Astrocyte (in vitro differentiated cells and primary cell): ENCODE results near the gene WIPF3. TPM values are rescaled to one million over a fixed set of nuclear protein-coding genes. Genes with fewer than 3 reads are reported as not detected.

ENCODE experiments used
- DNase-seq: peaks from one replicate; pipeline ENCODE4 v3.0.0-alpha.2; 2010; ENCODE audit warnings: low read depth
- FAIRE-seq: peaks from 2 replicates; lab custom pipeline; 2011; peaks lifted over from hg19 to GRCh38; lab: Jason Lieb, UNC
- H2AFZ ChIP-seq: 2 replicates; pipeline ENCODE4 v1.6.0; 2012; ENCODE audit warnings: low read depth, low read length, inconsistent platforms
- H3K27ac ChIP-seq: 2 replicates; pipeline ENCODE4 v1.5.1; 2011; ENCODE audit warnings: low read depth, low read length, inconsistent platforms
- H3K27me3 ChIP-seq: 2 replicates; pipeline ENCODE4 v1.6.0; 2011; ENCODE audit warnings: low read length, inconsistent platforms; ENCODE audit not compliant: insufficient read depth
- H3K36me3 ChIP-seq: 2 replicates; pipeline ENCODE4 v1.5.1; 2011; ENCODE audit warnings: low read length, inconsistent platforms; ENCODE audit not compliant: insufficient read depth
- H3K4me1 ChIP-seq: 2 replicates; pipeline ENCODE4 v1.5.1; 2011; ENCODE audit warnings: low read length, inconsistent platforms; ENCODE audit not compliant: insufficient read depth
- H3K4me2 ChIP-seq: 2 replicates; pipeline ENCODE4 v1.6.0; 2012; ENCODE audit warnings: low read length, inconsistent platforms
- H3K4me3 ChIP-seq: 2 replicates; pipeline ENCODE4 v1.5.1; 2011; ENCODE audit warnings: low read depth, mild to moderate bottlenecking, low read length, inconsistent platforms; ENCODE audit not compliant: insufficient read depth
- H3K79me2 ChIP-seq: 2 replicates; pipeline ENCODE4 v1.6.0; 2012; ENCODE audit warnings: mild to moderate bottlenecking, low read length, inconsistent platforms; ENCODE audit not compliant: insufficient read depth
- H3K9ac ChIP-seq: 2 replicates; pipeline ENCODE4 v1.6.0; 2012; ENCODE audit warnings: mild to moderate bottlenecking, low read length, inconsistent platforms
- H3K9me3 ChIP-seq: 2 replicates; pipeline ENCODE4 v1.5.1; 2012; ENCODE audit warnings: low read depth, mild to moderate bottlenecking, low read length, inconsistent platforms; ENCODE audit not compliant: insufficient read depth
- H4K20me1 ChIP-seq: 2 replicates; pipeline ENCODE4 v1.6.0; 2012; ENCODE audit warnings: low read length, inconsistent platforms; ENCODE audit not compliant: insufficient read depth
- H3K27ac Mint-ChIP-seq: one replicate; pipeline ENCODE4 v1.8.0; 2021; ENCODE audit warnings: mild to moderate bottlenecking, mixed read lengths; ENCODE audit not compliant: unreplicated experiment
- H3K27me3 Mint-ChIP-seq: one replicate; pipeline ENCODE4 v1.8.0; 2021; ENCODE audit warnings: low read depth, mixed read lengths; ENCODE audit not compliant: unreplicated experiment
- H3K36me3 Mint-ChIP-seq: one replicate; pipeline ENCODE4 v1.8.0; 2021; ENCODE audit warnings: low read depth, mixed read lengths; ENCODE audit not compliant: unreplicated experiment
- H3K4me1 Mint-ChIP-seq: one replicate; pipeline ENCODE4 v1.8.0; 2021; ENCODE audit warnings: low read depth, mixed read lengths; ENCODE audit not compliant: unreplicated experiment
- H3K4me3 Mint-ChIP-seq: one replicate; pipeline ENCODE4 v1.8.0; 2021; ENCODE audit warnings: mild to moderate bottlenecking, moderate library complexity, mixed read lengths; ENCODE audit not compliant: unreplicated experiment
- H3K9me3 Mint-ChIP-seq: one replicate; pipeline ENCODE4 v1.8.0; 2021; ENCODE audit warnings: mild to moderate bottlenecking, mixed read lengths; ENCODE audit not compliant: unreplicated experiment
- EZH2 ChIP-seq: IDR thresholded peaks from 2 replicates; pipeline ENCODE4 v1.6.1; 2012; ENCODE audit warnings: mild to moderate bottlenecking, low read length, inconsistent platforms; ENCODE audit not compliant: insufficient read depth
- total RNA-seq: library from RNA; stranded (reverse); gene quantifications from 2 replicates; pipeline ENCODE4 v1.2.1, GENCODE V29; 2021
- TF ChIP-seq, protein P1 (sequence below): IDR thresholded peaks from 2 replicates; pipeline ENCODE4 v1.5.1; 2011; ENCODE audit warnings: low read depth, mild to moderate bottlenecking, inconsistent platforms, low read length, moderate library complexity; ENCODE audit not compliant: insufficient read depth

The WIPF3 gene
- total RNA-seq, 1 donor from 2014 or later: 1.0 TPM

DNA sequence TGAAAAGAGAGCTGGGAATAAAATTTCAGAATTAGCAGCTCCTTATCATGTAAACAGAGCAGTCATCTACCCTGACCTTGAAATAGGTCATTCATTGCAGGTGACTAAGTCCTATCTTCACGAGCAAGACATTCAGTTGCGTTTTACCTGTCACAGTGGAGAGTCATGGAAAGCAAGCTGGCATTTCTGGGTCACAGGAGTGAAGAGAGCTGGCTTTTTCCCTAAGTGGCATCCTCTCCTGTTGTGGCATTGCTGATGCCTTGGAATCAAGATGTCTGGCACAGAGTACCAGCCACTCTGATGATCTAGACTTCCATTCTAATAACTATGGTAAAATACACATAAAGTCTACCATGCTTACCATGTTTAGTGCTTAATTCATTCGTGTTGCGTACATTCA, 112.5 kb downstream of the WIPF3 start:
- Histone ChIP-seq H3K79me2 (peaks cover 3% of the 10 kb centered on the region), H3K27me3 (no peaks in the 10 kb centered on the region), H3K4me2 (no peak overlapping the region), H3K9ac (no peak overlapping the region), H3K4me3 (no peak overlapping the region), H3K27ac (no peak overlapping the region), H4K20me1 (peaks cover 18% of the 10 kb centered on the region), H3K4me1 (no peaks in the 10 kb centered on the region), H3K9me3 (no peaks in the 10 kb centered on the region), H2AFZ (no peak overlapping the region), H3K36me3 (peaks cover 25% of the 10 kb centered on the region)
- FAIRE-seq (no peak), DNase-seq (no peak)
- Mint-ChIP-seq H3K4me3 (no peak overlapping the region), H3K27ac (no peak overlapping the region), H3K9me3 (no peaks in the 10 kb centered on the region), H3K27me3 (no peaks in the 10 kb centered on the region), H3K36me3 (peaks cover 10% of the 10 kb centered on the region), H3K4me1 (peaks cover 9% of the 10 kb centered on the region)
- no peak for TF ChIP-seq EZH2
- TF ChIP-seq, protein P1, sequence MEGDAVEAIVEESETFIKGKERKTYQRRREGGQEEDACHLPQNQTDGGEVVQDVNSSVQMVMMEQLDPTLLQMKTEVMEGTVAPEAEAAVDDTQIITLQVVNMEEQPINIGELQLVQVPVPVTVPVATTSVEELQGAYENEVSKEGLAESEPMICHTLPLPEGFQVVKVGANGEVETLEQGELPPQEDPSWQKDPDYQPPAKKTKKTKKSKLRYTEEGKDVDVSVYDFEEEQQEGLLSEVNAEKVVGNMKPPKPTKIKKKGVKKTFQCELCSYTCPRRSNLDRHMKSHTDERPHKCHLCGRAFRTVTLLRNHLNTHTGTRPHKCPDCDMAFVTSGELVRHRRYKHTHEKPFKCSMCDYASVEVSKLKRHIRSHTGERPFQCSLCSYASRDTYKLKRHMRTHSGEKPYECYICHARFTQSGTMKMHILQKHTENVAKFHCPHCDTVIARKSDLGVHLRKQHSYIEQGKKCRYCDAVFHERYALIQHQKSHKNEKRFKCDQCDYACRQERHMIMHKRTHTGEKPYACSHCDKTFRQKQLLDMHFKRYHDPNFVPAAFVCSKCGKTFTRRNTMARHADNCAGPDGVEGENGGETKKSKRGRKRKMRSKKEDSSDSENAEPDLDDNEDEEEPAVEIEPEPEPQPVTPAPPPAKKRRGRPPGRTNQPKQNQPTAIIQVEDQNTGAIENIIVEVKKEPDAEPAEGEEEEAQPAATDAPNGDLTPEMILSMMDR: no peak

DNA sequence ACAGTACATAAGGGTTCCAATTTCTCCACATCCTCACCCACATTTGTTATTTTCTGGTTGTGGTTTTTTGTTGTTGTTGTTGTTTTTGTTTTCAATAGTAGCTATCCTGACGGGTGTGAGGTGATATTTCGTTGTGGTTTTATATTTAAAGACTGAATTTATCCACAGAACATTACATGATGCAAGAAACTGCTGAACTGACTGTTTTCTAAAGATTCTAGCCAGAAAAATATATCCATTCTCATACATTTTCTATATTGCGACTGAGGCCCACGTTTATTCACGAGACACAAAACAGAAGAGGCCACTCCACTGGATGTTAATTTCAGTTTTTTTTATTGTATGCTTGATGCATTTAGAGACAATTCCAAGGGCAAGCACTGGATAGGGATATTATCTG, 113.5 kb downstream of the WIPF3 start:
- no peak overlapping the region for H2AFZ ChIP-seq
- Mint-ChIP-seq H3K27ac (no peak overlapping the region), H3K4me1 (peaks cover 18% of the 10 kb centered on the region), H3K27me3 (no peaks in the 10 kb centered on the region), H3K9me3 (peaks cover 2% of the 10 kb centered on the region), H3K4me3 (no peak overlapping the region), H3K36me3 (peaks cover 16% of the 10 kb centered on the region)
- FAIRE-seq (no peak), DNase-seq (no peak)
- no peaks in the 10 kb centered on the region for H3K4me1 ChIP-seq
- no peak overlapping the region for H3K4me2 ChIP-seq
- H4K20me1 ChIP-seq: peaks cover 23% of the 10 kb centered on the region
- H3K79me2 ChIP-seq: peaks cover 3% of the 10 kb centered on the region
- no peak overlapping the region for H3K4me3 ChIP-seq
- peaks cover 25% of the 10 kb centered on the region for H3K36me3 ChIP-seq
- H3K27ac ChIP-seq: no peak overlapping the region
- H3K9me3 ChIP-seq: no peaks in the 10 kb centered on the region
- H3K27me3 ChIP-seq: no peaks in the 10 kb centered on the region
- no peak for TF ChIP-seq EZH2
- TF ChIP-seq, protein P1: no peak
- no peak overlapping the region for H3K9ac ChIP-seq

DNA sequence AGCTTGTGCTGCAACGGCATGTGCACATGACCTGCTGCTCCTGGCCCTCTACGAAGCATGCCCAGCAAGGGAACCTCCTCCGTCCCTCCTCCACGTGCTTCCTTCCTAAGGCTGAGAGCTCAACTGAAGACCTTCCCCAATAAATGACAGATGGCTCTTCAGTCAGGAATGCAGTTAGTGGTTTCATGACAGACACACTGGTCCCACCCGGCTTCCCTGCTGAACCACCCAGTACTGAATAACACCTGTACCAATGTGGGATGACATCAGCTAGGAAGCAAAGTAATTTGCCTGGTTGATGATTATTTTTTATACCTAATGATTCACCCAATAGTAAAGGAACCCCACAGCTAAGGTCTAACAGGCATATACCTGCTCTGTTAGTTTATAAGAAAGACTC, 114.2 kb downstream of the WIPF3 start:
- Histone ChIP-seq H3K4me2 (no peak overlapping the region), H3K4me3 (no peak overlapping the region), H4K20me1 (peaks cover 25% of the 10 kb centered on the region), H3K79me2 (peaks cover 3% of the 10 kb centered on the region), H3K27ac (no peak overlapping the region), H3K27me3 (no peaks in the 10 kb centered on the region), H3K9me3 (no peaks in the 10 kb centered on the region), H3K4me1 (no peaks in the 10 kb centered on the region), H2AFZ (no peak overlapping the region), H3K9ac (no peak overlapping the region), H3K36me3 (peaks cover 25% of the 10 kb centered on the region)
- H3K27me3 Mint-ChIP-seq: no peaks in the 10 kb centered on the region
- H3K27ac Mint-ChIP-seq: no peak overlapping the region
- H3K4me1 Mint-ChIP-seq: peaks cover 17% of the 10 kb centered on the region
- no peak for TF ChIP-seq EZH2
- TF ChIP-seq, protein P1: no peak
- H3K36me3 Mint-ChIP-seq: peaks cover 20% of the 10 kb centered on the region
- FAIRE-seq: no peak
- peaks cover 2% of the 10 kb centered on the region for H3K9me3 Mint-ChIP-seq
- H3K4me3 Mint-ChIP-seq: no peak overlapping the region
- no peak for DNase-seq
